Fibroblast of pulmonary artery (primary cell): ENCODE results near the gene PCLAF.
A peak's percentile ranks its signal among the peaks of the same experiment; 100 is the strongest.
"Not testable (repeated sequence)": the region's sequence is repeated elsewhere in the genome, so short reads cannot be mapped to it uniquely, and the experiment has no call there.

Experiments used
- DNase-seq: peaks from one replicate; pipeline ENCODE4 v3.0.0-alpha.2; 2010; ENCODE audit warnings: low read depth
- H3K4me3 ChIP-seq: replicated peaks from 2 replicates; pipeline ENCODE4 v1.5.1; 2011; ENCODE audit warnings: low read depth, mild to moderate bottlenecking, control low read depth, low read length, moderate library complexity
- CTCF ChIP-seq: IDR thresholded peaks from 2 replicates; pipeline ENCODE4 v1.5.1; 2011; ENCODE audit warnings: mild to moderate bottlenecking, control low read depth, low read length, inconsistent platforms; ENCODE audit errors: missing control alignments

The PCLAF gene

DNA sequence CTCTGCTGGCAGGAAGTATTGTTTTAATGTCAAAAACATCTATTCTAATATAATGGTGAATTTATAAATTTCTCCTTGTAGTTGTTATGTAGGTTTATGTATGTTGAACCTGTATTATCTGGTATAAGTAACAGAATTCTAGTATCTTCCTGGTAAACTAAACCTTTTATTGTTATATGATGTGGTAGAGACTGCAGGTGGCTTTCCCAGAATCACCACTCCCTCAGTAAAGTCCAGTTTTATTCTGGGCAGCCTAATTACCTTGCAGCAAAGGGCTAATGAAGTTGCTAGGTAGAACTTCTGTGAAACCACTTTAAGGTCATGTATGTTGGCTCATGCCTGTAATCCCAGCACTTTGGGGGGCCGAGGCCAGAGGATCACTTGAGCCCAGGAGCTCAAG lies 40.9 kb downstream of the PCLAF start:
- no peak for TF ChIP-seq CTCF
- DNase-seq = no peak
- H3K4me3 ChIP-seq = no peak overlapping the region

GRCh38 chr15:64337761-64338160 lies 43.5 kb downstream of the PCLAF start:
- TF ChIP-seq CTCF = no peak
- DNase-seq = peak; percentile 65
- H3K4me3 ChIP-seq = no peak overlapping the region

- TF ChIP-seq CTCF = no peak
- H3K4me3 ChIP-seq = no peak overlapping the region
- no peak for DNase-seq
Measured at GRCh38 chr15:64333986-64334929, 47.0 kb downstream of the PCLAF start.

- no peak for DNase-seq
- no peak for TF ChIP-seq CTCF
- H3K4me3 ChIP-seq = no peak overlapping the region
Measured at GRCh38 chr15:64333516-64333915, 47.7 kb downstream of the PCLAF start.

DNA sequence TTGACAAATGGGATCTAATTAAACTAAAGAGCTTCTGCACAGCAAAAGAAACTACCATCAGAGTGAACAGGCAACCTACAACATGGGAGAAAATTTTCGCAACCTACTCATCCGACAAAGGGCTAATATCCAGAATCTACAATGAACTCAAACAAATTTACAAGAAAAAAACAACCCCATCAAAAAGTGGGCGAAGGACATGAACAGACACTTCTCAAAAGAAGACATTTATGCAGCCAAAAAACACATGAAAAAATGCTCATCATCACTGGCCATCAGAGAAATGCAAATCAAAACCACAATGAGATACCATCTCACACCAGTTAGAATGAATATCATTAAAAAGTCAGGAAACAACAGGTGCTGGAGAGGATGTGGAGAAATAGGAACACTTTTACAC lies 49.6 kb downstream of the PCLAF start:
- not testable (repeated sequence) for DNase-seq, H3K4me3 ChIP-seq

GRCh38 chr15:64326975-64327374 lies 54.3 kb downstream of the PCLAF start:
- not testable (repeated sequence) for DNase-seq, H3K4me3 ChIP-seq

DNA sequence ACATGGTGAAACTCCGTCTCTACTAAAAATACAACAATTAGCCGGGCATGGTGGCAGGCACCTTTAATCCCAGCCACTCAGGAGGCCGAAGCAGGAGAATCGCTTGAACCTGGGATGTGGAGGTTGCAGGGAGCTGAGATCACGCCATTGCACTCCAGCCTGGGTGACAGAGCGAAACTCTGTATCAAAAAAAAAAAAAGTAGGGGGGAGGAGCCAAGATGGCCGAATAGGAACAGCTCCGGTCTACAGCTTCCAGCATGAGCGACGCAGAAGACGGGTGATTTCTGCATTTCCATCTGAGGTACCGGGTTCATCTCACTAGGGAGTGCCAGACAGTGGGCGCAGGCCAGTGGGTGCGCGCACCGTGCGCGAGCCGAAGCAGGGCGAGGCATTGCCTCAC lies 54.8 kb downstream of the PCLAF start:
- not testable (repeated sequence) for DNase-seq, H3K4me3 ChIP-seq

GRCh38 chr15:64324165-64324877 lies 56.9 kb downstream of the PCLAF start:
- DNase-seq = no peak
- H3K4me3 ChIP-seq = no peak overlapping the region
- TF ChIP-seq CTCF = no peak
